ENCODE results near the gene HRH2.
A peak's percentile ranks its signal among the peaks of the same experiment; 100 is the strongest.

The HRH2 gene

GRCh38 chr5:175681968-175682340 lies 24.1 kb downstream of the HRH2 start:
- Histone ChIP-seq H2BK12ac (ENCODE audit: low read length) (no peak overlapping the region), H3K4me3 (ENCODE audit: low read length in 2 of 2) (no peak overlapping the region), H4K91ac (ENCODE audit: low read depth, low read length, poor library complexity) (no peak overlapping the region), H3K23ac (ENCODE audit: low read depth, low read length, poor library complexity) (no peak overlapping the region), H2BK15ac (ENCODE audit: low read length) (no peak overlapping the region), H3K18ac (ENCODE audit: low read length) (no peak overlapping the region), H3K14ac (ENCODE audit: low read length) (no peak overlapping the region), H3K36me3 (replicated peaks in 1 of 2; ENCODE audit: control insufficient read depth in 2 of 2, insufficient read depth in 2 of 2, low read length in 2 of 2) (no peaks in the 10 kb centered on the region), H4K8ac (ENCODE audit: low read depth, low read length) (no peak overlapping the region), H2BK5ac (ENCODE audit: low read length) (no peak overlapping the region), H2BK120ac (ENCODE audit: low read depth, low read length) (no peak overlapping the region), H3K27me3 (ENCODE audit: control insufficient read depth in 3 of 3, insufficient read depth in 3 of 3, low read depth in 1 of 3, low read length in 3 of 3) (peaks cover 0 to 19% (median 0%) of the 10 kb centered on the region in 3 experiments), H3K79me1 (ENCODE audit: low read depth, low read length) (no peaks in the 10 kb centered on the region), H3K4me2 (ENCODE audit: insufficient read depth, low read length, poor library complexity, severe bottlenecking) (no peak overlapping the region), H3K4ac (ENCODE audit: low read length) (no peak overlapping the region), H3K9ac (ENCODE audit: low read depth, low read length, poor library complexity) (no peak overlapping the region), H2AFZ (ENCODE audit: low read length) (no peak overlapping the region), H3K4me1 (ENCODE audit: control insufficient read depth in 2 of 2, insufficient read depth in 1 of 2, low read depth in 1 of 2, low read length in 2 of 2) (peaks cover 0 to 3% of the 10 kb centered on the region in 2 donors), H2AK5ac (ENCODE audit: low read depth, low read length) (no peak overlapping the region), H3K27ac (replicated peaks; ENCODE audit: low read length) (no peak overlapping the region), H3K9me3 (replicated peaks in 1 of 2; ENCODE audit: control insufficient read depth in 2 of 2, insufficient read depth in 1 of 2, low read depth in 1 of 2, low read length in 2 of 2) (no peaks in the 10 kb centered on the region)
- no CpG with 5 or more reads among the region's 12 CpGs for WGBS, 2 donors (ENCODE audit: extremely low coverage in 2 of 2, insufficient read length in 2 of 2, insufficient replicate concordance in 1 of 2)
- DNase-seq (ENCODE audit: low spot score) = no peak

GRCh38 chr5:175682664-175683063 lies 24.8 kb downstream of the HRH2 start:
- H3K23ac ChIP-seq (ENCODE audit: low read depth, low read length, poor library complexity) = no peak overlapping the region
- peaks cover 0 to 19% (median 0%) of the 10 kb centered on the region in 3 experiments for H3K27me3 ChIP-seq (ENCODE audit: control insufficient read depth in 3 of 3, insufficient read depth in 3 of 3, low read depth in 1 of 3, low read length in 3 of 3)
- H2AFZ ChIP-seq (ENCODE audit: low read length) = no peak overlapping the region
- H4K91ac ChIP-seq (ENCODE audit: low read depth, low read length, poor library complexity) = no peak overlapping the region
- H2BK12ac ChIP-seq (ENCODE audit: low read length) = no peak overlapping the region
- H2AK5ac ChIP-seq (ENCODE audit: low read depth, low read length) = no peak overlapping the region
- no peak overlapping the region for H2BK120ac ChIP-seq (ENCODE audit: low read depth, low read length)
- no peak overlapping the region for H2BK5ac ChIP-seq (ENCODE audit: low read length)
- H3K79me1 ChIP-seq (ENCODE audit: low read depth, low read length) = no peaks in the 10 kb centered on the region
- no peak overlapping the region for H3K18ac ChIP-seq (ENCODE audit: low read length)
- no peak overlapping the region for H3K14ac ChIP-seq (ENCODE audit: low read length)
- no peak overlapping the region for H3K27ac ChIP-seq (replicated peaks; ENCODE audit: low read length)
- no peaks in the 10 kb centered on the region for H3K36me3 ChIP-seq (replicated peaks in 1 of 2; ENCODE audit: control insufficient read depth in 2 of 2, insufficient read depth in 2 of 2, low read length in 2 of 2)
- H3K4me2 ChIP-seq (ENCODE audit: insufficient read depth, low read length, poor library complexity, severe bottlenecking) = no peak overlapping the region
- no peak overlapping the region for H4K8ac ChIP-seq (ENCODE audit: low read depth, low read length)
- no peak overlapping the region for H2BK15ac ChIP-seq (ENCODE audit: low read length)
- H3K4ac ChIP-seq (ENCODE audit: low read length) = no peak overlapping the region
- no peaks in the 10 kb centered on the region for H3K9me3 ChIP-seq (replicated peaks in 1 of 2; ENCODE audit: control insufficient read depth in 2 of 2, insufficient read depth in 1 of 2, low read depth in 1 of 2, low read length in 2 of 2)
- H3K4me3 ChIP-seq (ENCODE audit: low read length in 2 of 2) = no peak overlapping the region
- H3K9ac ChIP-seq (ENCODE audit: low read depth, low read length, poor library complexity) = no peak overlapping the region
- no peak for DNase-seq (ENCODE audit: low spot score)
- H3K4me1 ChIP-seq (ENCODE audit: control insufficient read depth in 2 of 2, insufficient read depth in 1 of 2, low read depth in 1 of 2, low read length in 2 of 2) = peaks cover 0 to 3% of the 10 kb centered on the region in 2 donors
- no CpG with 5 or more reads among the region's 8 CpGs for WGBS, 2 donors (ENCODE audit: extremely low coverage in 2 of 2, insufficient read length in 2 of 2, insufficient replicate concordance in 1 of 2)

- Histone ChIP-seq H2BK120ac (ENCODE audit: low read depth, low read length) (no peak overlapping the region), H3K79me1 (ENCODE audit: low read depth, low read length) (no peaks in the 10 kb centered on the region), H2BK15ac (ENCODE audit: low read length) (no peak overlapping the region), H2AFZ (ENCODE audit: low read length) (no peak overlapping the region), H3K4me1 (ENCODE audit: control insufficient read depth in 2 of 2, insufficient read depth in 1 of 2, low read depth in 1 of 2, low read length in 2 of 2) (peaks cover 0 to 3% of the 10 kb centered on the region in 2 donors), H2BK12ac (ENCODE audit: low read length) (no peak overlapping the region), H4K8ac (ENCODE audit: low read depth, low read length) (no peak overlapping the region), H2AK5ac (ENCODE audit: low read depth, low read length) (no peak overlapping the region), H3K9ac (ENCODE audit: low read depth, low read length, poor library complexity) (no peak overlapping the region), H3K36me3 (replicated peaks in 1 of 2; ENCODE audit: control insufficient read depth in 2 of 2, insufficient read depth in 2 of 2, low read length in 2 of 2) (no peaks in the 10 kb centered on the region), H4K91ac (ENCODE audit: low read depth, low read length, poor library complexity) (no peak overlapping the region), H3K27ac (replicated peaks; ENCODE audit: low read length) (no peak overlapping the region), H3K23ac (ENCODE audit: low read depth, low read length, poor library complexity) (no peak overlapping the region), H3K4ac (ENCODE audit: low read length) (no peak overlapping the region), H3K4me3 (ENCODE audit: low read length in 2 of 2) (no peak overlapping the region), H3K18ac (ENCODE audit: low read length) (no peak overlapping the region), H3K9me3 (replicated peaks in 1 of 2; ENCODE audit: control insufficient read depth in 2 of 2, insufficient read depth in 1 of 2, low read depth in 1 of 2, low read length in 2 of 2) (no peaks in the 10 kb centered on the region), H3K27me3 (ENCODE audit: control insufficient read depth in 3 of 3, insufficient read depth in 3 of 3, low read depth in 1 of 3, low read length in 3 of 3) (peaks cover 0 to 22% (median 0%) of the 10 kb centered on the region in 3 experiments), H3K14ac (ENCODE audit: low read length) (no peak overlapping the region), H3K4me2 (ENCODE audit: insufficient read depth, low read length, poor library complexity, severe bottlenecking) (no peak overlapping the region), H2BK5ac (ENCODE audit: low read length) (no peak overlapping the region)
- no CpG with 5 or more reads among the region's 15 CpGs for WGBS, 2 donors (ENCODE audit: extremely low coverage in 2 of 2, insufficient read length in 2 of 2, insufficient replicate concordance in 1 of 2)
- DNase-seq (ENCODE audit: low spot score) = no peak
These were observed 25.4 kb downstream of the HRH2 start for GRCh38 chr5:175683231-175683630.

- Histone ChIP-seq H2BK15ac (ENCODE audit: low read length) (no peak overlapping the region), H4K8ac (ENCODE audit: low read depth, low read length) (no peak overlapping the region), H3K23ac (ENCODE audit: low read depth, low read length, poor library complexity) (no peak overlapping the region), H3K4me1 (ENCODE audit: control insufficient read depth in 2 of 2, insufficient read depth in 1 of 2, low read depth in 1 of 2, low read length in 2 of 2) (peaks cover 0 to 3% of the 10 kb centered on the region in 2 donors), H2AFZ (ENCODE audit: low read length) (no peak overlapping the region), H3K4me3 (ENCODE audit: low read length in 2 of 2) (no peak overlapping the region), H3K4ac (ENCODE audit: low read length) (no peak overlapping the region), H2BK12ac (ENCODE audit: low read length) (no peak overlapping the region), H3K18ac (ENCODE audit: low read length) (peak overlapping the region; percentile 6), H2BK120ac (ENCODE audit: low read depth, low read length) (no peak overlapping the region), H3K27me3 (ENCODE audit: control insufficient read depth in 3 of 3, insufficient read depth in 3 of 3, low read depth in 1 of 3, low read length in 3 of 3) (peaks cover 0 to 24% (median 0%) of the 10 kb centered on the region in 3 experiments), H3K14ac (ENCODE audit: low read length) (no peak overlapping the region), H4K91ac (ENCODE audit: low read depth, low read length, poor library complexity) (no peak overlapping the region), H3K9me3 (replicated peaks in 1 of 2; ENCODE audit: control insufficient read depth in 2 of 2, insufficient read depth in 1 of 2, low read depth in 1 of 2, low read length in 2 of 2) (no peaks in the 10 kb centered on the region), H2BK5ac (ENCODE audit: low read length) (no peak overlapping the region), H3K4me2 (ENCODE audit: insufficient read depth, low read length, poor library complexity, severe bottlenecking) (no peak overlapping the region), H3K27ac (replicated peaks; ENCODE audit: low read length) (no peak overlapping the region), H3K79me1 (ENCODE audit: low read depth, low read length) (no peaks in the 10 kb centered on the region), H2AK5ac (ENCODE audit: low read depth, low read length) (no peak overlapping the region), H3K9ac (ENCODE audit: low read depth, low read length, poor library complexity) (no peak overlapping the region), H3K36me3 (replicated peaks in 1 of 2; ENCODE audit: control insufficient read depth in 2 of 2, insufficient read depth in 2 of 2, low read length in 2 of 2) (no peaks in the 10 kb centered on the region)
- WGBS, 2 donors (ENCODE audit: extremely low coverage in 2 of 2, insufficient read length in 2 of 2, insufficient replicate concordance in 1 of 2) = no CpG with 5 or more reads among the region's 13 CpGs
- DNase-seq (ENCODE audit: low spot score) = no peak
These were observed 26.1 kb downstream of the HRH2 start for GRCh38 chr5:175683921-175684320.
